Nephron progenitor cell (in vitro differentiated cells): ENCODE measurements around the gene AOAH.
A peak's percentile ranks its signal among the peaks of the same experiment; 100 is the strongest.

Experiments
- DNase-seq: peaks from one replicate; pipeline ENCODE4 v3.0.0; 2021
- H3K27ac Mint-ChIP-seq: 2 replicates; pipeline ENCODE4 v1.8.0; 2021; ENCODE audit warnings: mild to moderate bottlenecking, moderate library complexity, mixed read lengths
- H3K27me3 Mint-ChIP-seq: 2 replicates; pipeline ENCODE4 v1.8.0; 2021; ENCODE audit warnings: mild to moderate bottlenecking, low read depth, mixed read lengths; ENCODE audit not compliant: poor library complexity
- H3K36me3 Mint-ChIP-seq: 2 replicates; pipeline ENCODE4 v1.8.0; 2021; ENCODE audit warnings: low read depth, mixed read lengths
- H3K4me1 Mint-ChIP-seq: 2 replicates; pipeline ENCODE4 v1.8.0; 2021; ENCODE audit warnings: mixed read lengths
- H3K4me3 Mint-ChIP-seq: 2 replicates; pipeline ENCODE4 v1.8.0; 2021; ENCODE audit warnings: mild to moderate bottlenecking, moderate library complexity, mixed read lengths
- H3K9me3 Mint-ChIP-seq: 2 replicates; pipeline ENCODE4 v1.8.0; 2021; ENCODE audit warnings: mild to moderate bottlenecking, moderate library complexity, mixed read lengths
- CTCF ChIP-seq: fragments of 200-600 bp; sonication (generic); IDR thresholded peaks from 2 replicates; pipeline ENCODE4 v1.5.0; 2021; ENCODE audit warnings: antibody characterized with exemption

AOAH gene

GRCh38 chr7:36638586-36639263 lies 85.6 kb downstream of the AOAH start:
- TF ChIP-seq CTCF: no peak
- DNase-seq: no peak
- no peaks in the 10 kb centered on the region for H3K36me3 Mint-ChIP-seq
- H3K4me3 Mint-ChIP-seq: no peak overlapping the region
- no peak overlapping the region for H3K27ac Mint-ChIP-seq
- H3K27me3 Mint-ChIP-seq: peaks cover 6% of the 10 kb centered on the region
- H3K4me1 Mint-ChIP-seq: peaks cover 36% of the 10 kb centered on the region
- no peaks in the 10 kb centered on the region for H3K9me3 Mint-ChIP-seq

GRCh38 chr7:36638140-36638539 lies 86.2 kb downstream of the AOAH start:
- peak overlapping the region; percentile 8 for H3K27ac Mint-ChIP-seq
- no peaks in the 10 kb centered on the region for H3K9me3 Mint-ChIP-seq
- DNase-seq: no peak
- H3K27me3 Mint-ChIP-seq: peaks cover 6% of the 10 kb centered on the region
- no peaks in the 10 kb centered on the region for H3K36me3 Mint-ChIP-seq
- peaks cover 42% of the 10 kb centered on the region for H3K4me1 Mint-ChIP-seq
- TF ChIP-seq CTCF: no peak
- no peak overlapping the region for H3K4me3 Mint-ChIP-seq

- Mint-ChIP-seq H3K27ac (no peak overlapping the region), H3K9me3 (no peaks in the 10 kb centered on the region), H3K27me3 (peaks cover 6% of the 10 kb centered on the region), H3K4me3 (no peak overlapping the region), H3K36me3 (no peaks in the 10 kb centered on the region), H3K4me1 (peaks cover 47% of the 10 kb centered on the region)
- DNase-seq: no peak
- no peak for TF ChIP-seq CTCF
Observed at GRCh38 chr7:36637417-36637816, 86.9 kb downstream of the AOAH start.

- no peaks in the 10 kb centered on the region for H3K36me3 Mint-ChIP-seq
- no peaks in the 10 kb centered on the region for H3K9me3 Mint-ChIP-seq
- no peak for DNase-seq
- H3K27ac Mint-ChIP-seq: no peak overlapping the region
- H3K4me3 Mint-ChIP-seq: no peak overlapping the region
- H3K27me3 Mint-ChIP-seq: peaks cover 6% of the 10 kb centered on the region
- TF ChIP-seq CTCF: no peak
- H3K4me1 Mint-ChIP-seq: peaks cover 44% of the 10 kb centered on the region
Observed at GRCh38 chr7:36636126-36636525, 88.2 kb downstream of the AOAH start.

- Mint-ChIP-seq H3K27ac (no peak overlapping the region), H3K4me3 (no peak overlapping the region), H3K36me3 (no peaks in the 10 kb centered on the region), H3K4me1 (peaks cover 43% of the 10 kb centered on the region), H3K27me3 (peaks cover 5% of the 10 kb centered on the region), H3K9me3 (no peaks in the 10 kb centered on the region)
- no peak for TF ChIP-seq CTCF
- DNase-seq: no peak
Observed at GRCh38 chr7:36635091-36635490, 89.2 kb downstream of the AOAH start.

GRCh38 chr7:36633377-36633776 lies 90.9 kb downstream of the AOAH start:
- DNase-seq: no peak
- TF ChIP-seq CTCF: no peak
- Mint-ChIP-seq H3K27ac (peak overlapping the region; percentile 46), H3K4me1 (peaks cover 30% of the 10 kb centered on the region), H3K4me3 (no peak overlapping the region), H3K9me3 (no peaks in the 10 kb centered on the region), H3K36me3 (no peaks in the 10 kb centered on the region), H3K27me3 (peaks cover 6% of the 10 kb centered on the region)
